ENCODE results near the gene KIF5B. TPM values are rescaled to one million over a fixed set of nuclear protein-coding genes. Genes with fewer than 3 reads are reported as not detected.
"Not testable (repeated sequence)": the region's sequence is repeated elsewhere in the genome, so short reads cannot be mapped to it uniquely, and the experiment has no call there.

KIF5B gene
- total RNA-seq, 4 donors from 2014 or later = 79.8 to 145 (median 119) TPM

DNA sequence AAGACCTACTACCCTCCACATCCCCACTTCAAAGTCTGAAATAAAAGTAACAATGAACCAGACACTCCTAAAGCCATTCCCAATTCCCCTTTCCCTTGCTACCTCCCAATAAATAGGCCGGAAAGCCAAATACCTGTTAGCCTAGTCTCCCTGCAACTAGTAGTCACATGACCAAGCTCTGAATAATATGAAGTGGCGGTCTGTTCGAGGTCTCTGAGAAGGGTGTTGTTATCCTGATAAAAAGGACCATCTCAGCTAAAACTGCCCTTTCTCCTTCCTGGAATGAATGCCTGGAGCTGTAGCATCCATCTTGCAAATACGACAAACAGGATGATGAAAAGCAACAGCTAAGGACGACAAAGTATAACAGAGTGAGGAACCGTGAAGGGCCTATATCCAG, 6.0 kb downstream of the KIF5B start:
- no peak for ATAC-seq (ENCODE audit: low FRiP score)
- TF ChIP-seq, protein P1, sequence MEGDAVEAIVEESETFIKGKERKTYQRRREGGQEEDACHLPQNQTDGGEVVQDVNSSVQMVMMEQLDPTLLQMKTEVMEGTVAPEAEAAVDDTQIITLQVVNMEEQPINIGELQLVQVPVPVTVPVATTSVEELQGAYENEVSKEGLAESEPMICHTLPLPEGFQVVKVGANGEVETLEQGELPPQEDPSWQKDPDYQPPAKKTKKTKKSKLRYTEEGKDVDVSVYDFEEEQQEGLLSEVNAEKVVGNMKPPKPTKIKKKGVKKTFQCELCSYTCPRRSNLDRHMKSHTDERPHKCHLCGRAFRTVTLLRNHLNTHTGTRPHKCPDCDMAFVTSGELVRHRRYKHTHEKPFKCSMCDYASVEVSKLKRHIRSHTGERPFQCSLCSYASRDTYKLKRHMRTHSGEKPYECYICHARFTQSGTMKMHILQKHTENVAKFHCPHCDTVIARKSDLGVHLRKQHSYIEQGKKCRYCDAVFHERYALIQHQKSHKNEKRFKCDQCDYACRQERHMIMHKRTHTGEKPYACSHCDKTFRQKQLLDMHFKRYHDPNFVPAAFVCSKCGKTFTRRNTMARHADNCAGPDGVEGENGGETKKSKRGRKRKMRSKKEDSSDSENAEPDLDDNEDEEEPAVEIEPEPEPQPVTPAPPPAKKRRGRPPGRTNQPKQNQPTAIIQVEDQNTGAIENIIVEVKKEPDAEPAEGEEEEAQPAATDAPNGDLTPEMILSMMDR (IDR thresholded peaks at IDR 0.05) = no peak
- DNase-seq (ENCODE audit: low spot score) = no peak

DNA sequence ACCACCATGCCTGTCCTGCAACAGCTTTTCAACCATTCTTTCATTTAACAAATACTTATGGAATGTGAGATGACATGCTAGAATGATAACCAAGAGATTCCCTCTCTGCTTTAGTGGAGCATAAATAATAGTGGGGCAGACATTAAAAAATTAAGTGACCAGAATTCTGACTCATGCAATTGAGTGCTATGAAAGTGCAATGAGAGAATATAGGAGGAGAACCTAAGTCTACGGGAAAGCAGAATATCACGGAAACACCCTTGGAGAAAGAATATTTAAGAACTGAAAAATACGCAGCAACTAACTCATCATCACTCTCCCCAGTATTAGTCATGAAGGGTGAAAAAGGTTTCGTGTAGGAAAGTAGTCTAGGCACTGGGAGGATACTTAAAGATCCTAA, 7.1 kb downstream of the KIF5B start:
- DNase-seq (ENCODE audit: low spot score) = no peak
- ATAC-seq (ENCODE audit: low FRiP score) = peak; percentile 33
- TF ChIP-seq, protein P1 (IDR thresholded peaks at IDR 0.05) = no peak

DNA sequence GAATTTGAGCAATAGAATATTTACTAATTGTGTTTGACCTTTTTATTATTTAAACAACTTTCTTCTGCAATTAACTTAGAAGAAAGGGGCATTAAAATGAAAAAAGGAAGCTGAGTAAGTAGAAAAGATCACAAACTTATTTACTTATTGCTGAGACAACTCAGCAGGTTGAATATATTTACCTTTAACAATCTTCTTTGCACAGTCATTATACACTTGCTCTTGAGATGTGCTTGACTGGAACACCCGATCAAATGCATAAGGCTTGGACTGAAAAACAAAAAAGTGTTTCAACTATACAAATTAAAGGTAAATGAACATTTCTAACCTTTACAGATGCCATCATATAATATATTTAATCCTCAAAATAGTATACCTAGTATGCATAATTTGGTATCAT, 7.9 kb downstream of the KIF5B start:
- no peak for DNase-seq (ENCODE audit: low spot score)
- TF ChIP-seq, protein P1 (IDR thresholded peaks at IDR 0.05) = no peak
- ATAC-seq (ENCODE audit: low FRiP score) = no peak

DNA sequence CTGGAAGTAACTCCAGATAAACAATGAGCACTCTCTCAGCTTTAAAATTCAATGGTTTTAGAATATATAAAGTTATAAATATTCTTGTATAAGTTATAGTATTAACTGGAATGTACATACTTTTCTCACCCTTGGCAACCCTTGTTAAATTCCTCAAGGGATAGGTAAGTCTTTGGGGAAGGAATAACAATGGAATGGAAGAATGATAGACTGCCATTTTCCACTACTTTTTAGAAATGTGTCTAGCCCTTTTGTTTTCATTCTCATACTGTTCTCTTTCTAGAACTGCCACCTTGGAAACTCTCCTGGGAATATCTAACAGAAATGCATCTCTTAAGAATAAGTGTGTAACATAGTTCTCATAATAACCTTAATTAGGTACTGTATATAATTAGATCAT, 8.3 kb downstream of the KIF5B start:
- TF ChIP-seq, protein P1 (IDR thresholded peaks at IDR 0.05) = no peak
- DNase-seq (ENCODE audit: low spot score) (no peak), ATAC-seq (ENCODE audit: low FRiP score) (no peak)

- DNase-seq (ENCODE audit: low spot score) (no peak), ATAC-seq (ENCODE audit: low FRiP score) (no peak)
- TF ChIP-seq, protein P1 (IDR thresholded peaks at IDR 0.05) = no peak
Observed at GRCh38 chr10:32046151-32046550, 10.1 kb downstream of the KIF5B start.

- not testable (repeated sequence) for DNase-seq (ENCODE audit: low spot score); ATAC-seq (ENCODE audit: low FRiP score)
Observed at GRCh38 chr10:32042730-32043129, 13.5 kb downstream of the KIF5B start.

- DNase-seq (ENCODE audit: low spot score) (no peak), ATAC-seq (ENCODE audit: low FRiP score) (no peak)
- TF ChIP-seq, protein P1 (IDR thresholded peaks at IDR 0.05) = no peak
Observed at GRCh38 chr10:32041290-32042028, 14.8 kb downstream of the KIF5B start.

All from omental fat pad (tissue), 4 donors.